Fibroblast of pulmonary artery (primary cell): ENCODE measurements around the gene SOX10.

Experiments
- DNase-seq: peaks from one replicate; pipeline ENCODE4 v3.0.0-alpha.2; 2010; ENCODE audit warnings: low read depth
- H3K4me3 ChIP-seq: replicated peaks from 2 replicates; pipeline ENCODE4 v1.5.1; 2011; ENCODE audit warnings: low read depth, mild to moderate bottlenecking, control low read depth, low read length, moderate library complexity
- CTCF ChIP-seq: IDR thresholded peaks from 2 replicates; pipeline ENCODE4 v1.5.1; 2011; ENCODE audit warnings: mild to moderate bottlenecking, control low read depth, low read length, inconsistent platforms; ENCODE audit errors: missing control alignments

The SOX10 gene

GRCh38 chr22:37975153-37975552 is 9.2 kb downstream of the SOX10 start:
- no peak overlapping the region for H3K4me3 ChIP-seq
- no peak for DNase-seq
- TF ChIP-seq CTCF: no peak

GRCh38 chr22:37973271-37974170 is 10.8 kb downstream of the SOX10 start:
- no peak for DNase-seq
- TF ChIP-seq CTCF: no peak
- no peak overlapping the region for H3K4me3 ChIP-seq

- no peak for TF ChIP-seq CTCF
- DNase-seq: peak; percentile 48
- H3K4me3 ChIP-seq: no peak overlapping the region
Measured at GRCh38 chr22:37972527-37972926, 11.8 kb downstream of the SOX10 start.

- H3K4me3 ChIP-seq: no peak overlapping the region
- no peak for DNase-seq
- no peak for TF ChIP-seq CTCF
Measured at GRCh38 chr22:37971475-37972434, 12.6 kb downstream of the SOX10 start.

GRCh38 chr22:37970864-37971263 is 13.5 kb downstream of the SOX10 start:
- TF ChIP-seq CTCF: no peak
- H3K4me3 ChIP-seq: no peak overlapping the region
- DNase-seq: no peak

GRCh38 chr22:37968452-37969251 is 15.7 kb downstream of the SOX10 start:
- no peak overlapping the region for H3K4me3 ChIP-seq
- TF ChIP-seq CTCF: no peak
- DNase-seq: no peak
